T-cell (primary cell): Measurements from ENCODE around the gene TPBGL. TPM values are rescaled to one million over a fixed set of nuclear protein-coding genes. Genes with fewer than 3 reads are reported as not detected.

Experiments
- ATAC-seq, 4 experiments: fragments of 200-7000 bp in 3 of 4; fragments of 150-1000 bp in 1 of 4; cut with Tn5 transposase; replicated peaks in 1 of 4; 1 replicate in 3 of 4; 2 replicates in 1 of 4; pipeline ENCODE4 v1.10.0; 2021; ENCODE audit warnings: moderate library complexity in 3 of 4, mild to moderate bottlenecking in 2 of 4, moderate number of reproducible peaks in 1 of 4
- CTCF ChIA-PET, 2 donors: fragments of 300-600 bp; sonication (Branson Sonifier 250); formaldehyde crosslinking; loops; one replicate each; lab custom pipeline; 2022; ENCODE audit warnings: antibody characterized with exemption in 2 of 2; lab: Charles Lee
- POLR2A ChIA-PET, 2 donors: fragments of 300-600 bp; sonication (Branson Sonifier 250); formaldehyde crosslinking; loops; one replicate each; lab custom pipeline; 2022; ENCODE audit warnings: antibody characterized with exemption in 2 of 2; lab: Charles Lee
- DNase-seq, 35 experiments: peaks; one replicate each; pipeline versions ENCODE4 v3.0.0 to v3.0.0-alpha.2; 2013 to 2023
- H3K27ac ChIP-seq: one replicate; pipeline ENCODE4 v1.5.1; 2013; ENCODE audit warnings: low read length
- H3K27me3 ChIP-seq, 2 experiments: replicated peaks in 1 of 2; 1 replicate in 1 of 2; 2 replicates in 1 of 2; pipeline versions ENCODE4 v1.6.1 to v1.7.0; 2013; ENCODE audit warnings: low read length in 1 of 2, mixed read lengths in 1 of 2; ENCODE audit not compliant: control insufficient read depth in 2 of 2, insufficient read depth in 2 of 2; ENCODE audit errors: extremely low read depth in 1 of 2
- H3K36me3 ChIP-seq, 2 donors: 1 replicate in 1 of 2; 2 replicates in 1 of 2; pipeline versions ENCODE4 v1.6.1 to v1.7.0; 2013; ENCODE audit warnings: low read length in 1 of 2; ENCODE audit not compliant: control insufficient read depth in 2 of 2, insufficient read depth in 1 of 2; ENCODE audit errors: extremely low read depth in 1 of 2
- H3K4me1 ChIP-seq, 2 experiments: 1 replicate in 1 of 2; 2 replicates in 1 of 2; pipeline versions ENCODE4 v1.6.1 to v1.7.0; 2013; ENCODE audit warnings: low read length in 2 of 2, mixed read lengths in 1 of 2; ENCODE audit not compliant: insufficient read depth in 2 of 2, control insufficient read depth in 1 of 2; ENCODE audit errors: extremely low read depth in 1 of 2
- H3K4me3 ChIP-seq, 2 donors: 1 replicate in 1 of 2; 2 replicates in 1 of 2; pipeline versions ENCODE4 v1.5.1 to v1.7.0; 2013; ENCODE audit warnings: mild to moderate bottlenecking in 2 of 2, low read length in 1 of 2, moderate library complexity in 1 of 2; ENCODE audit not compliant: control insufficient read depth in 1 of 2; ENCODE audit errors: extremely low read depth in 1 of 2
- H3K9me3 ChIP-seq: 2 replicates; pipeline ENCODE4 v1.7.0; 2013
- H3K27ac Mint-ChIP-seq, 2 donors: one replicate each; pipeline ENCODE4 v1.8.0; 2020 to 2021; ENCODE audit warnings: mild to moderate bottlenecking in 2 of 2, mixed read lengths in 2 of 2
- H3K27me3 Mint-ChIP-seq, 2 donors: one replicate each; pipeline ENCODE4 v1.8.0; 2021 to 2022; ENCODE audit warnings: mixed read lengths in 2 of 2
- H3K36me3 Mint-ChIP-seq: one replicate; pipeline ENCODE4 v1.8.0; 2021; ENCODE audit warnings: mixed read lengths
- H3K4me1 Mint-ChIP-seq, 3 donors: one replicate each; pipeline ENCODE4 v1.8.0; 2020 to 2022; ENCODE audit warnings: mixed read lengths in 3 of 3, mild to moderate bottlenecking in 1 of 3
- H3K4me3 Mint-ChIP-seq, 3 donors: one replicate each; pipeline ENCODE4 v1.8.0; 2020 to 2022; ENCODE audit warnings: mild to moderate bottlenecking in 3 of 3, mixed read lengths in 3 of 3, moderate library complexity in 3 of 3
- H3K9me3 Mint-ChIP-seq, 3 donors: one replicate each; pipeline ENCODE4 v1.8.0; 2020 to 2022; ENCODE audit warnings: mixed read lengths in 3 of 3
- WGBS: methylation state at CpG from one replicate; pipeline ENCODE4 v1.1.5; 2013; ENCODE audit warnings: missing lambda C conversion rate; ENCODE audit not compliant: insufficient coverage; 5-methylcytosine and 5-hydroxymethylcytosine counted together
- total RNA-seq, 35 experiments: library from RNA in 6 of 35; stranded (reverse) in 6 of 35; fragments of 120-200 nt in 1 of 35; gene quantifications; one replicate each; pipeline versions ENCODE4 v1.2.1 to v1.2.4 and lab custom pipeline; 2013 to 2026

The TPBGL gene
- total RNA-seq, 5 donors from 2014 or later (not counting 1 experiment from before 2014, with no cell fraction given): 0.13 to 0.59 (median 0.47) TPM

DNA sequence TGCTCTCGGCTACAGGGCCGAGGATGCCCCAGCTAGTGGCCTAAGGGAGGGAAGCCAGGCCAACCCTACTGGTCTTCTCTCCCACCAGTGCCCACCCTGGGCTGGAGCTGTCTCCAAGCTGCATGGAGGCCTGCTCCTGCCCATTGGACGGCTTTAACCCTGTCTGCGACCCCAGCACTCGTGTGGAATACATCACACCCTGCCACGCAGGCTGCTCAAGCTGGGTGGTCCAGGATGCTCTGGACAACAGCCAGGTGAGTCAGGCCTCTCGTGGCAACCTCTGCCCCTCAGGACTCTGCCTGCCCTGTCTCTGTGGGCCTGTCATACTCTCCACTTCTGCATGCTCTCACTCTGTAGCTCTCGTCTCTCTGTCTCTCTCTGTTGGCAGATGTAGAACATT, 44.1 kb upstream of the TPBGL start:
- POLR2A ChIA-PET: no interaction called here
- WGBS: 88% methylated on average over 6 of the region's 8 CpGs
- H3K27ac ChIP-seq: no peak overlapping the region

DNA sequence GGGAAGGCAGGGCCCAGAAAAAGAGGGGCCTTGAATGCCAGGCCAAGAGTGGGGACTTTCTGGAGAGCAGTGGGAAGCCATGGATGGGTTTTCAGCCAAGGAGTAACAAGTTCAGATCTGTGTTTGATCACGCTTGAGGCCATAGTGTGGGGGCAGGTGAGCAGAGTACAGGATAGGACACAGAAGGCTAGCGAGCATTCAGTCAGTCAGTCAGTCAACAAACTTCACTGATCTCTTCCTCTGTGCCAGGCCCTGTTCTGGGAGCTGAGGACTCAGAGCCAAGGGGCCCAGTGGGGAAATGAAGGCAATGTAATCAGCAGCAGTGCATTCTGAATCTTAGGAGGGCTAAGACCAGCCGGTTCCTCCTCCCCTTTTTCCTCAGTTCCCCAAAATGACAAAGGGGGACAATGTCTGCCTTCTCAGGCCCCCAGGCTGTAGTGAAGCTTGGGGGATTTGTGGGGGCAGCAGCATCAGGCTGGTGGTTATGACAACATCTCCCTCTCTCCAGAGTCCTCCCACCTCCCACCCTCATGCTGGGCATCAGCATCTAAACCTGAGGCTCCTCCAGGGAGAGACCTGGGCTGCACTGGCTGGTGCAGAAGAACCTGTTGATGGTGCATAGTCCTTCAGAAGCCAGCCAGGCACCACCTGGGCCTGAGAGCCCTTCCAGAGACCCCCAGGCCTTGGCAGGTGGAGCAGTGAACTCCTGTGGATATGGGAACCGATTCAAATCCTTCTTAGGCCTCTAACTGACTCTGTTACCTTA, 42.9 kb upstream of the TPBGL start:
- Mint-ChIP-seq H3K4me3 (no peak overlapping the region), H3K4me1 (no peaks in the 10 kb centered on the region), H3K27ac (no peak overlapping the region), H3K9me3 (no peaks in the 10 kb centered on the region), H3K27me3 (peaks cover 0 to 2% of the 10 kb centered on the region in 2 donors), H3K36me3 (no peaks in the 10 kb centered on the region)
- H3K36me3 ChIP-seq: no peaks in the 10 kb centered on the region
- H3K4me1 ChIP-seq: no peaks in the 10 kb centered on the region
- POLR2A ChIA-PET: no interaction called here
- no peaks in the 10 kb centered on the region for H3K9me3 ChIP-seq
- H3K4me3 ChIP-seq: no peak overlapping the region
- CTCF ChIA-PET: no interaction called here
- DNase-seq: no peak
- peaks cover 0 to 29% of the 10 kb centered on the region in 2 experiments for H3K27me3 ChIP-seq
- no peak overlapping the region for H3K27ac ChIP-seq
- no CpG with 5 or more reads among the region's 4 CpGs for WGBS
- no peak for ATAC-seq

More for the DNA sequence above, 44.1 kb upstream of the TPBGL start:
- Histone ChIP-seq H3K4me1 (no peaks in the 10 kb centered on the region), H3K4me3 (no peak overlapping the region), H3K36me3 (no peaks in the 10 kb centered on the region), H3K9me3 (no peaks in the 10 kb centered on the region), H3K27me3 (peaks cover 0 to 29% of the 10 kb centered on the region in 2 experiments)
- H3K36me3 Mint-ChIP-seq: no peaks in the 10 kb centered on the region
- no peak overlapping the region for H3K4me3 Mint-ChIP-seq
- no peaks in the 10 kb centered on the region for H3K4me1 Mint-ChIP-seq
- DNase-seq (no peak), ATAC-seq (no peak)
- no peaks in the 10 kb centered on the region for H3K27me3 Mint-ChIP-seq
- CTCF ChIA-PET: interaction anchor here in 1 of 2 donors (0.7 kb wide), 1 partner anchor 9 kb away, joined by 5 read pairs; no protein-coding TSS in a partner anchor
- H3K27ac Mint-ChIP-seq: no peak overlapping the region
- H3K9me3 Mint-ChIP-seq: no peaks in the 10 kb centered on the region

DNA sequence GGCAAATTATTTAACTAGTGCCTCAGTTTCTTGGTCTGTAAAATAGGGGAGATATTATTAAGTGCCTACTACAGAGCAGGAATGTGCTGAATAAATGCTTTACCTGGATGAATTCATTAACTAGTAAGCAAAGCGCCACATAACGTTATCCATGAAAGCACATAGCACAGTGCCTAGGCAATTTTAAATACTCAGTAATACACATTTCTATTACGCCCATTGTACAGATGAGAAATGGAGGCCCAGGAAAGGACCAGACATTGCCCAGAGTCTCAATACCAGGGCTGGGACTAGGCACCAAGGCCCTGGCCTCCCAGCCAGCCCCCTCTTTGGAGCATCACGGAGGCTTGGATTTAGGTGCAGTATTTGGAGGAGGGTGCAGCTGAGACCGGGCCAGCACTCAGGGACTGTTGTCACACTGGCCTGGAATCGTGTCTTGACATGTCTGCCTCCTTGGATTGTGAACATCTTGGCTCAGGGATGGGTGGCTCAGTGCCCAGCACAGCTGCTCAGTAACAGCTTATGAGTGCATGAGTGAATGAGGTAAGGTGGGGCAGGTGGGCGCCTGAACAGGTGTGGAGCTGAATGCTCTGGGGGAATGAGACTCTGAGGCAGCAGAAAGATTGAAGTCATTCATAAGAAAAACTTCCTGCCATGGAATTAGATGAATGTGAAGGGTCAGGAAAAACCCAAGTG, 42.1 kb upstream of the TPBGL start:
- H3K27me3 Mint-ChIP-seq: peaks cover 0 to 2% of the 10 kb centered on the region in 2 donors
- WGBS: 72% methylated on average over 4 of the region's 7 CpGs
- H3K4me1 Mint-ChIP-seq: no peaks in the 10 kb centered on the region
- no peak overlapping the region for H3K4me3 ChIP-seq
- peaks cover 0 to 32% of the 10 kb centered on the region in 2 experiments for H3K27me3 ChIP-seq
- H3K4me1 ChIP-seq: no peaks in the 10 kb centered on the region
- H3K9me3 ChIP-seq: no peaks in the 10 kb centered on the region
- H3K36me3 Mint-ChIP-seq: no peaks in the 10 kb centered on the region
- no peak overlapping the region for H3K4me3 Mint-ChIP-seq
- H3K9me3 Mint-ChIP-seq: no peaks in the 10 kb centered on the region
- ChIA-PET CTCF (interaction anchor here in 1 of 2 donors (0.6 kb wide), 1 partner anchor 36 kb away, joined by 3 read pairs; no protein-coding TSS in a partner anchor), POLR2A (no interaction called here)
- DNase-seq (no peak), ATAC-seq (no peak)
- no peaks in the 10 kb centered on the region for H3K36me3 ChIP-seq
- no peak overlapping the region for H3K27ac ChIP-seq
- no peak overlapping the region for H3K27ac Mint-ChIP-seq

DNA sequence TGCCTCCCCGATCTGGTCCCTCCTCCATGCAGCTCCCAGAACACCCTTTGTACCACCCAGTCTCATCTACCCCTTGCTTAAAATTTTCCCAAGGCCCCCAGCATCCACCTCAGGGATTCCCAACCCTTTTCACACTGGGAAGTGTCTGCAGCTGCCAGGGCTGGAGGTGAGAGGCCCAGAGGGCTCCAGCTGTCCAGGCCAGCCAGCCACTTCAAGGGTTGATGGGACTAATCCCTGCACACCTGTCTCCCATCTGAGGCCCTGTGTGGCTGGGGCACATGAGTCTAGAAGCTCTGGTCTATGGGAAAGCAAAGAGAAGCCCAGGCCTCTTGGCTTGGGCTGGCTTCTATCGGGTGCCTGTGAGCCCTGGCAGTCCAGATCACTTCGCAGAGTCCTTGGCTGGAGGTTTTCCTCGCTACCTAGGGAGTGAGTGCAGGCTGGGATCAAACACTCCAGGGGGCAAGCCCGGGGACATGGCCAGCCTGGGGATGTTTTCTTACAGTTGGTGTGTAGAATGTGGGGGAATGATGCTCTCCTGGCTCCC, 41.1 kb upstream of the TPBGL start:
- DNase-seq (no peak), ATAC-seq (no peak)
- Histone ChIP-seq H3K9me3 (no peaks in the 10 kb centered on the region), H3K36me3 (no peaks in the 10 kb centered on the region), H3K4me1 (no peaks in the 10 kb centered on the region), H3K4me3 (no peak overlapping the region), H3K27me3 (peaks cover 0 to 25% of the 10 kb centered on the region in 2 experiments), H3K27ac (no peak overlapping the region)
- H3K36me3 Mint-ChIP-seq: no peaks in the 10 kb centered on the region
- no peaks in the 10 kb centered on the region for H3K4me1 Mint-ChIP-seq
- ChIA-PET POLR2A (no interaction called here), CTCF (no interaction called here)
- H3K27me3 Mint-ChIP-seq: peaks cover 0 to 2% of the 10 kb centered on the region in 2 donors
- WGBS: 83% methylated on average over 3 of the region's 5 CpGs
- H3K27ac Mint-ChIP-seq: no peak overlapping the region
- no peak overlapping the region for H3K4me3 Mint-ChIP-seq
- H3K9me3 Mint-ChIP-seq: no peaks in the 10 kb centered on the region

DNA sequence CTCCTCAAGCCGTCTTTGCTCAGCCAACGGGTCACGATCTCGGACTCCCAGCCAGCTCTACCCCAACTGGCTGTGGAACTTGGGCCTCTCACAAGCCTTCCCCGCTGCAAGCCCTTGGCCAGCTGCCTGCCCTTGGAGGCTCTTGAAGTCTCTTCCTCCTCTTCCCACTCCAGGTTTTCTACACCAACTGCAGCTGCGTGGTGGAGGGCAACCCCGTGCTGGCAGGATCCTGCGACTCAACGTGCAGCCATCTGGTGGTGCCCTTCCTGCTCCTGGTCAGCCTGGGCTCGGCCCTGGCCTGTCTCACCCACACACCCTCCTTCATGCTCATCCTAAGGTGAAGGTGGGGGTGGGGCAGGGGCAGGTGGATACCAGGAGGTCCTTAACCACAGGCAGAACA, 40.5 kb upstream of the TPBGL start:
- no peak for DNase-seq
- CTCF ChIA-PET: no interaction called here
- Histone ChIP-seq H3K36me3 (no peaks in the 10 kb centered on the region), H3K27me3 (peaks cover 0 to 29% of the 10 kb centered on the region in 2 experiments), H3K27ac (no peak overlapping the region), H3K4me3 (no peak overlapping the region), H3K4me1 (peaks cover 0 to 4% of the 10 kb centered on the region in 2 experiments), H3K9me3 (no peaks in the 10 kb centered on the region)
- Mint-ChIP-seq H3K27me3 (peaks cover 0 to 2% of the 10 kb centered on the region in 2 donors), H3K4me3 (no peak overlapping the region), H3K27ac (no peak overlapping the region), H3K4me1 (no peaks in the 10 kb centered on the region), H3K9me3 (no peaks in the 10 kb centered on the region), H3K36me3 (no peaks in the 10 kb centered on the region)
- POLR2A ChIA-PET: no interaction called here
- 83% methylated on average over 3 of the region's 10 CpGs for WGBS
- no peak for ATAC-seq

DNA sequence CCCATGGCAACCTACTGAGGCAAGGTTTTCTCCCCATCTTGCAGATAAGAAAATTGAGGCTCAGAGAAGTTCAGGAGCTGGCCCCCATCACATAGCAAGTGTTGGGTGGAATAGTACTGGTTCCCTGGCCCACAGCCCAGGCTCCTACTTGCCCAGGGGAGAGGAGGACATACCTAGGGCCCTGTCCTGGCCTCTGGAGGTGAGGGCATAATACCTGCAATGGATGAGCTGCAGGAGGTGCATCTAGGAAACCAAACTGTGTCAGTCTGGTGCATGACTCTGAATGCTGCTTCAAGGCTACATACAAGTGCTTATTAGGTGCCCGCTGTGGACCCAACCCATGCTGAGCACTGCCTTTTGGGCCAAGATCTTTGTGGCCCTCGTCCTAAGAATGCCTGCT, 40.0 kb upstream of the TPBGL start:
- Mint-ChIP-seq H3K36me3 (no peaks in the 10 kb centered on the region), H3K4me3 (no peak overlapping the region), H3K4me1 (no peaks in the 10 kb centered on the region), H3K27ac (no peak overlapping the region), H3K27me3 (peaks cover 0 to 2% of the 10 kb centered on the region in 2 donors), H3K9me3 (no peaks in the 10 kb centered on the region)
- no peak overlapping the region for H3K4me3 ChIP-seq
- peaks cover 0 to 28% of the 10 kb centered on the region in 2 experiments for H3K27me3 ChIP-seq
- no peak for DNase-seq
- H3K4me1 ChIP-seq: peaks cover 0 to 4% of the 10 kb centered on the region in 2 experiments
- no peaks in the 10 kb centered on the region for H3K36me3 ChIP-seq
- no peaks in the 10 kb centered on the region for H3K9me3 ChIP-seq
- H3K27ac ChIP-seq: no peak overlapping the region
- ChIA-PET CTCF (interaction anchor here in 1 of 2 donors (0.6 kb wide), 1 partner anchor 1025 kb away, joined by 4 read pairs; no protein-coding TSS in a partner anchor), POLR2A (no interaction called here)
- ATAC-seq: no peak
- 60% methylated on average over 2 of the region's 2 CpGs for WGBS
